Activated naive CD8-positive, alpha-beta T cell (primary cell): ENCODE data around the gene ECM2.

Source experiments
- H3K27ac Mint-ChIP-seq: one replicate; pipeline ENCODE4 v1.8.0; 2021; ENCODE audit warnings: mixed read lengths
- H3K27me3 Mint-ChIP-seq: one replicate; pipeline ENCODE4 v1.8.0; 2021; ENCODE audit warnings: mixed read lengths
- H3K36me3 Mint-ChIP-seq: one replicate; pipeline ENCODE4 v1.8.0; 2021; ENCODE audit warnings: mixed read lengths
- H3K4me1 Mint-ChIP-seq: one replicate; pipeline ENCODE4 v1.8.0; 2021; ENCODE audit warnings: low read depth, mixed read lengths
- H3K4me3 Mint-ChIP-seq: one replicate; pipeline ENCODE4 v1.8.0; 2021; ENCODE audit warnings: mild to moderate bottlenecking, mixed read lengths
- H3K9me3 Mint-ChIP-seq: one replicate; pipeline ENCODE4 v1.8.0; 2021; ENCODE audit warnings: low read depth, mixed read lengths

Gene ECM2

GRCh38 chr9:92496396-92497176, 39.2 kb downstream of the ECM2 start:
- H3K27me3 Mint-ChIP-seq: no peaks in the 10 kb centered on the region
- no peaks in the 10 kb centered on the region for H3K9me3 Mint-ChIP-seq
- no peak overlapping the region for H3K27ac Mint-ChIP-seq
- H3K36me3 Mint-ChIP-seq: peaks cover 2% of the 10 kb centered on the region
- H3K4me3 Mint-ChIP-seq: no peak overlapping the region
- no peaks in the 10 kb centered on the region for H3K4me1 Mint-ChIP-seq

GRCh38 chr9:92494856-92495255, 40.9 kb downstream of the ECM2 start:
- H3K27me3 Mint-ChIP-seq: no peaks in the 10 kb centered on the region
- H3K4me3 Mint-ChIP-seq: no peak overlapping the region
- no peaks in the 10 kb centered on the region for H3K4me1 Mint-ChIP-seq
- H3K36me3 Mint-ChIP-seq: peaks cover 2% of the 10 kb centered on the region
- no peaks in the 10 kb centered on the region for H3K9me3 Mint-ChIP-seq
- no peak overlapping the region for H3K27ac Mint-ChIP-seq

GRCh38 chr9:92493749-92494387, 41.9 kb downstream of the ECM2 start:
- Mint-ChIP-seq H3K9me3 (no peaks in the 10 kb centered on the region), H3K27me3 (no peaks in the 10 kb centered on the region), H3K4me3 (no peak overlapping the region), H3K36me3 (peaks cover 2% of the 10 kb centered on the region), H3K4me1 (no peaks in the 10 kb centered on the region), H3K27ac (no peak overlapping the region)

GRCh38 chr9:92492781-92493401, 42.9 kb downstream of the ECM2 start:
- Mint-ChIP-seq H3K36me3 (peaks cover 2% of the 10 kb centered on the region), H3K4me1 (no peaks in the 10 kb centered on the region), H3K27ac (no peak overlapping the region), H3K9me3 (no peaks in the 10 kb centered on the region), H3K4me3 (no peak overlapping the region), H3K27me3 (no peaks in the 10 kb centered on the region)

- Mint-ChIP-seq H3K36me3 (peaks cover 2% of the 10 kb centered on the region), H3K27ac (no peak overlapping the region), H3K4me3 (no peak overlapping the region), H3K27me3 (no peaks in the 10 kb centered on the region), H3K4me1 (no peaks in the 10 kb centered on the region), H3K9me3 (no peaks in the 10 kb centered on the region)
Measured at GRCh38 chr9:92488681-92489550, 46.9 kb downstream of the ECM2 start.

- H3K36me3 Mint-ChIP-seq: peaks cover 4% of the 10 kb centered on the region
- H3K4me3 Mint-ChIP-seq: no peak overlapping the region
- H3K27me3 Mint-ChIP-seq: no peaks in the 10 kb centered on the region
- peaks cover under 1% of the 10 kb centered on the region for H3K4me1 Mint-ChIP-seq
- no peaks in the 10 kb centered on the region for H3K9me3 Mint-ChIP-seq
- H3K27ac Mint-ChIP-seq: no peak overlapping the region
Measured at GRCh38 chr9:92486371-92486770, 49.4 kb downstream of the ECM2 start.

GRCh38 chr9:92484563-92484962, 51.2 kb downstream of the ECM2 start:
- Mint-ChIP-seq H3K36me3 (peaks cover 4% of the 10 kb centered on the region), H3K4me1 (peaks cover 5% of the 10 kb centered on the region), H3K9me3 (no peaks in the 10 kb centered on the region), H3K27me3 (no peaks in the 10 kb centered on the region), H3K4me3 (no peak overlapping the region), H3K27ac (no peak overlapping the region)

GRCh38 chr9:92483627-92484545, 51.9 kb downstream of the ECM2 start:
- H3K27me3 Mint-ChIP-seq: no peaks in the 10 kb centered on the region
- H3K36me3 Mint-ChIP-seq: peaks cover 4% of the 10 kb centered on the region
- H3K9me3 Mint-ChIP-seq: no peaks in the 10 kb centered on the region
- no peak overlapping the region for H3K4me3 Mint-ChIP-seq
- no peak overlapping the region for H3K27ac Mint-ChIP-seq
- peaks cover 5% of the 10 kb centered on the region for H3K4me1 Mint-ChIP-seq

GRCh38 chr9:92482805-92483204, 53.0 kb downstream of the ECM2 start:
- H3K9me3 Mint-ChIP-seq: no peaks in the 10 kb centered on the region
- H3K4me1 Mint-ChIP-seq: peaks cover 5% of the 10 kb centered on the region
- no peak overlapping the region for H3K4me3 Mint-ChIP-seq
- H3K36me3 Mint-ChIP-seq: peaks cover 4% of the 10 kb centered on the region
- no peaks in the 10 kb centered on the region for H3K27me3 Mint-ChIP-seq
- H3K27ac Mint-ChIP-seq: no peak overlapping the region

- no peaks in the 10 kb centered on the region for H3K9me3 Mint-ChIP-seq
- H3K4me3 Mint-ChIP-seq: no peak within 1 kb of the TSS
- no peaks in the 10 kb centered on the region for H3K27me3 Mint-ChIP-seq
- no peak within 1 kb of the TSS for H3K27ac Mint-ChIP-seq
- peaks cover 5% of the 10 kb centered on the region for H3K4me1 Mint-ChIP-seq
- H3K36me3 Mint-ChIP-seq: peaks cover 4% of the 10 kb centered on the region
Measured at GRCh38 chr9:92482329-92482728, 53.5 kb downstream of the ECM2 start, which contains the start of gene ASPN. TSS of gene ASPN (minus strand) at chr9:92482506.

GRCh38 chr9:92480986-92481633, 54.7 kb downstream of the ECM2 start:
- Mint-ChIP-seq H3K9me3 (no peaks in the 10 kb centered on the region), H3K36me3 (peaks cover 4% of the 10 kb centered on the region), H3K4me3 (no peak overlapping the region), H3K4me1 (peaks cover 5% of the 10 kb centered on the region), H3K27ac (peak overlapping the region; percentile 50), H3K27me3 (no peaks in the 10 kb centered on the region)

- Mint-ChIP-seq H3K27me3 (no peaks in the 10 kb centered on the region), H3K9me3 (no peaks in the 10 kb centered on the region), H3K4me3 (no peak overlapping the region), H3K4me1 (peaks cover 5% of the 10 kb centered on the region), H3K27ac (no peak overlapping the region), H3K36me3 (peaks cover 4% of the 10 kb centered on the region)
Measured at GRCh38 chr9:92480291-92480771, 55.5 kb downstream of the ECM2 start.

GRCh38 chr9:92479346-92479745, 56.4 kb downstream of the ECM2 start:
- no peaks in the 10 kb centered on the region for H3K27me3 Mint-ChIP-seq
- peaks cover 4% of the 10 kb centered on the region for H3K36me3 Mint-ChIP-seq
- H3K9me3 Mint-ChIP-seq: no peaks in the 10 kb centered on the region
- H3K4me3 Mint-ChIP-seq: no peak overlapping the region
- H3K4me1 Mint-ChIP-seq: peaks cover 5% of the 10 kb centered on the region
- H3K27ac Mint-ChIP-seq: no peak overlapping the region
